GM12878 (cell line): ENCODE measurements around the gene PCED1B. TPM values are rescaled to one million over a fixed set of nuclear protein-coding genes. Genes with fewer than 3 reads are reported as not detected.
"Not testable (repeated sequence)": the region's sequence is repeated elsewhere in the genome, so short reads cannot be mapped to it uniquely, and the experiment has no call there.

Experiments
- ATAC-seq: fragments of 200-7000 bp; cut with Tn5 transposase; 3 replicates; pipeline ENCODE4 v1.9.1; 2020; ENCODE audit warnings: mild to moderate bottlenecking, moderate library complexity
- BruUV-seq: library from RNA; stranded (reverse); fragments of 400-500 nt; replicated peaks from 2 replicates; lab custom pipeline; 2021; lab: Mats Ljungman, UMichigan
- CTCF ChIA-PET: fragments of 300-600 bp; sonication (Branson Sonifier 250); formaldehyde crosslinking; extraction: SDS; loops from one replicate; lab custom pipeline; 2021; ENCODE audit warnings: inconsistent platforms; lab: Yijun Ruan, JAX
- POLR2A ChIA-PET: fragments of 350-600 bp; formaldehyde crosslinking; extraction: SDS; loops from one replicate; lab custom pipeline; 2021; ENCODE audit warnings: inconsistent platforms; lab: Charles Lee
- RAD21 ChIA-PET: fragments of 300-600 bp; sonication (Branson Sonifier 250); formaldehyde crosslinking; loops from one replicate; lab custom pipeline; 2023; ENCODE audit warnings: antibody characterized with exemption; ENCODE audit not compliant: unreplicated experiment; lab: Charles Lee
- SMC1A ChIA-PET: fragments of 300-600 bp; sonication (Branson Sonifier 250); formaldehyde crosslinking; loops from one replicate; lab custom pipeline; 2023; ENCODE audit not compliant: unreplicated experiment, uncharacterized antibody; lab: Charles Lee
- DNase-seq: peaks from one replicate; pipeline ENCODE4 v3.0.0-alpha.2; 2011; ENCODE audit warnings: low read depth, low spot score
- FAIRE-seq: peaks from 3 replicates; lab custom pipeline; 2011; peaks lifted over from hg19 to GRCh38; lab: Jason Lieb, UNC
- H2AFZ ChIP-seq: 2 replicates; pipeline ENCODE4 v1.6.0; 2011; ENCODE audit warnings: low read depth, low read length, control low read depth; ENCODE audit not compliant: control insufficient read depth
- H3K27ac ChIP-seq: 2 replicates; pipeline ENCODE4 v1.5.1; 2011; ENCODE audit warnings: control low read depth; ENCODE audit not compliant: control insufficient read depth, insufficient read depth
- H3K27me3 ChIP-seq, 2 experiments: replicated peaks in 1 of 2; 2 replicates each; pipeline versions ENCODE4 v1.6.0 to v1.6.1; 2011; ENCODE audit warnings: low read length in 1 of 2; ENCODE audit not compliant: control insufficient read depth in 2 of 2, insufficient read depth in 2 of 2
- H3K36me3 ChIP-seq, 2 experiments: 2 replicates each; pipeline ENCODE4 v1.5.1; 2011; ENCODE audit warnings: low read length in 1 of 2; ENCODE audit not compliant: control insufficient read depth in 2 of 2, insufficient read depth in 2 of 2
- H3K4me1 ChIP-seq: 2 replicates; pipeline ENCODE4 v1.6.1; 2011; ENCODE audit warnings: mild to moderate bottlenecking, low read length, moderate library complexity, mixed read lengths; ENCODE audit not compliant: control insufficient read depth, insufficient read depth
- H3K4me2 ChIP-seq: 2 replicates; pipeline ENCODE4 v1.6.0; 2011; ENCODE audit warnings: control low read depth; ENCODE audit not compliant: control insufficient read depth, insufficient read depth
- H3K4me3 ChIP-seq: fragments of 200-600 bp; sonication (generic); 2 replicates; pipeline ENCODE4 v1.5.1; 2016
- H3K79me2 ChIP-seq: 2 replicates; pipeline ENCODE4 v1.6.0; 2011; ENCODE audit warnings: low read length; ENCODE audit not compliant: control insufficient read depth, insufficient read depth
- H3K9ac ChIP-seq: 2 replicates; pipeline ENCODE4 v1.8.0; 2011; ENCODE audit warnings: low read length, control low read depth, mixed read lengths; ENCODE audit not compliant: control insufficient read depth, insufficient read depth
- H3K9me3 ChIP-seq: replicated peaks from 3 replicates; pipeline ENCODE4 v1.5.1; 2011; ENCODE audit warnings: mild to moderate bottlenecking, low read length; ENCODE audit not compliant: control insufficient read depth, insufficient read depth
- H4K20me1 ChIP-seq: 2 replicates; pipeline ENCODE4 v1.6.0; 2011; ENCODE audit not compliant: control insufficient read depth, insufficient read depth
- NFXL1 ChIP-seq: fragments of 450-650 bp; IDR thresholded peaks from 2 replicates; pipeline ENCODE4 v1.6.1; 2017; ENCODE audit warnings: antibody characterized with exemption, mild to moderate bottlenecking, borderline replicate concordance
- NFYB ChIP-seq: IDR thresholded peaks from 2 replicates; pipeline ENCODE4 v1.6.1; 2011; ENCODE audit warnings: low read depth, mild to moderate bottlenecking, low read length, improper control_type of control experiment, moderate library complexity; ENCODE audit not compliant: insufficient read depth
- RUNX3 ChIP-seq: IDR thresholded peaks from 2 replicates; pipeline ENCODE4 v1.6.1; 2012; ENCODE audit warnings: low read length, inconsistent platforms
- WGBS: methylation state at CpG from one replicate; pipeline ENCODE4 v1.1.6; 2016; ENCODE audit warnings: low lambda C conversion rate; ENCODE audit not compliant: insufficient replicate concordance, insufficient coverage; ENCODE audit errors: missing lambda C conversion rate; 5-methylcytosine and 5-hydroxymethylcytosine counted together
- in situ Hi-C: fragments of 300-500 bp; cut with MboI; formaldehyde crosslinking; loops from 9 replicates; pipeline ENCODE4 v1.14.3; 2018; ENCODE audit warnings: mixed read lengths
- intact Hi-C: fragments of 100-400 bp; cut with micrococcal nuclease; formaldehyde crosslinking; loops from one replicate; pipeline ENCODE4 v1.14.2; 2022; ENCODE audit not compliant: unreplicated experiment
- polyA plus RNA-seq, 11 experiments: library from polyadenylated mRNA; depleted of rRNA in 4 of 11; unstranded in 6 of 11; stranded (reverse) in 5 of 11; fragments of >200 nt; fragmentation: Nextera tagmentation in 4 of 11; fragmentation: Illumina TruSeq in 1 of 11; extraction: Ambion mirVana in 4 of 11; extraction: Trizol in 1 of 11; gene quantifications; 1 replicate in 1 of 11; 2 replicates in 10 of 11; pipeline versions ENCODE4 v1.2.1 to v1.2.3, GENCODE V29; 2011 to 2016; ENCODE audit warnings: inconsistent platforms in 2 of 11, missing spikeins in 2 of 11, low read depth in 1 of 11
- total RNA-seq, 4 experiments: library from RNA; depleted of rRNA in 3 of 4; stranded (reverse); fragments of >200 nt in 3 of 4; fragmentation: Illumina TruSeq in 1 of 4; extraction: Trizol in 1 of 4; gene quantifications; 2 replicates each; pipeline versions ENCODE4 v1.2.1 to v1.2.3, GENCODE V29; 2013 to 2021

PCED1B gene
- total and polyA plus RNA-seq, 10 of the 15 experiments (the other 5 are each of a cell fraction or from before 2014, with no cell fraction given), result 0.80 to 8.8 (median 3.0) TPM

- H3K4me2 ChIP-seq, H3K27ac ChIP-seq, DNase-seq, H4K20me1 ChIP-seq, H3K36me3 ChIP-seq, H3K4me3 ChIP-seq, FAIRE-seq, ATAC-seq, intact Hi-C loops, H3K79me2 ChIP-seq, BruUV-seq, H3K9ac ChIP-seq, H2AFZ ChIP-seq, H3K4me1 ChIP-seq, in situ Hi-C loops, H3K9me3 ChIP-seq, H3K27me3 ChIP-seq: not testable (repeated sequence)
- ChIA-PET RAD21 (interaction anchor here (1.4 kb wide), 1 partner anchor 18 kb away, joined by 5 read pairs; no protein-coding TSS in a partner anchor), CTCF (interaction anchor here (0.6 to 1.7 kb wide), 3 partner anchors 8 to 37 kb away, joined by 3 to 4 read pairs (median 4); no protein-coding TSS in a partner anchor), POLR2A (interaction anchor here (0.6 kb wide), 1 partner anchor 21 kb away, joined by 3 read pairs; no protein-coding TSS in a partner anchor), SMC1A (interaction anchor here (1.5 to 1.6 kb wide), 2 partner anchors 7 to 14 kb away, joined by 3 to 4 read pairs; no protein-coding TSS in a partner anchor)
- 76% methylated on average over 6 of the region's 6 CpGs for WGBS
These were observed 121.8 kb downstream of the PCED1B start for GRCh38 chr12:47201190-47201589.

- WGBS, result 45% methylated on average over 2 of the region's 2 CpGs
- no peaks in the 10 kb centered on the region for H4K20me1 ChIP-seq
- no peak for DNase-seq
- no peak for ATAC-seq
- TF ChIP-seq NFXL1 (no peak), RUNX3 (no peak), NFYB (no peak)
- ChIA-PET POLR2A (interaction anchor here (0.7 to 1.3 kb wide), 2 partner anchors 18 to 100 kb away, joined by 5 read pairs; no protein-coding TSS in a partner anchor), CTCF (interaction anchor here (1.4 to 1.7 kb wide), 2 partner anchors 9 to 24 kb away, joined by 4 read pairs; no protein-coding TSS in a partner anchor), RAD21 (interaction anchor here (0.9 to 1.4 kb wide), 3 partner anchors 11 to 170 kb away, joined by 3 to 5 read pairs (median 3); no protein-coding TSS in a partner anchor), SMC1A (interaction anchor here (0.7 to 1.6 kb wide), 7 partner anchors 8 to 114 kb away, joined by 3 to 6 read pairs (median 4); no protein-coding TSS in a partner anchor)
- FAIRE-seq, result no peak
- H3K9me3 ChIP-seq, result no peaks in the 10 kb centered on the region
- no peaks in the 10 kb centered on the region for H3K27me3 ChIP-seq
- H3K4me3 ChIP-seq, result no peak overlapping the region
- H3K79me2 ChIP-seq, result no peaks in the 10 kb centered on the region
- in situ Hi-C loops (no loop called here), intact Hi-C loops (no loop called here)
- no peaks in the 10 kb centered on the region for H3K36me3 ChIP-seq
- no TSS peak for BruUV-seq
- no peak overlapping the region for H3K4me2 ChIP-seq
- H3K9ac ChIP-seq, result no peak overlapping the region
- H2AFZ ChIP-seq, result no peak overlapping the region
- H3K4me1 ChIP-seq, result peaks cover 8% of the 10 kb centered on the region
- H3K27ac ChIP-seq, result no peak overlapping the region
These were observed 122.8 kb downstream of the PCED1B start for GRCh38 chr12:47202176-47202575.
